DMS79 (cell line): ENCODE results near the gene APOBEC3H.
"Not testable (repeated sequence)": the region's sequence is repeated elsewhere in the genome, so short reads cannot be mapped to it uniquely, and the experiment has no call there.

Experiments
- DNase-seq: peaks from one replicate; lab custom pipeline; 2025; lab: John Stamatoyannopoulos, UW

The APOBEC3H gene

GRCh38 chr22:39097098-39098020 is at the start of gene APOBEC3H:
Gene APOBEC3H, plus strand, starts transcription at chr22:39097244. Its CDS starts 3,035 bp downstream, at chr22:39100279.
- peak; percentile 41 for DNase-seq

GRCh38 chr22:39049486-39049885 is 47.6 kb upstream of the APOBEC3H start:
- DNase-seq = not testable (repeated sequence)

- not testable (repeated sequence) for DNase-seq
These were observed 45.1 kb upstream of the APOBEC3H start for GRCh38 chr22:39051844-39052495.

- DNase-seq = no peak
These were observed 41.4 kb upstream of the APOBEC3H start for GRCh38 chr22:39055658-39056057.

GRCh38 chr22:39061290-39061689 is 35.8 kb upstream of the APOBEC3H start:
- not testable (repeated sequence) for DNase-seq

GRCh38 chr22:39061951-39062350 is 35.1 kb upstream of the APOBEC3H start:
- DNase-seq = not testable (repeated sequence)

- not testable (repeated sequence) for DNase-seq
These were observed 33.1 kb upstream of the APOBEC3H start for GRCh38 chr22:39063904-39064303.

- not testable (repeated sequence) for DNase-seq
These were observed 30.4 kb upstream of the APOBEC3H start for GRCh38 chr22:39066442-39067276.

- no peak for DNase-seq
These were observed 28.8 kb upstream of the APOBEC3H start for GRCh38 chr22:39068033-39068785.

- no peak for DNase-seq
These were observed 26.9 kb upstream of the APOBEC3H start for GRCh38 chr22:39070186-39070585.

GRCh38 chr22:39072581-39072981 is 24.5 kb upstream of the APOBEC3H start:
- DNase-seq = not testable (repeated sequence)

GRCh38 chr22:39073981-39074380 is 23.1 kb upstream of the APOBEC3H start:
- DNase-seq = no peak

GRCh38 chr22:39076155-39077025 is 20.7 kb upstream of the APOBEC3H start:
- not testable (repeated sequence) for DNase-seq

- not testable (repeated sequence) for DNase-seq
These were observed 19.8 kb upstream of the APOBEC3H start, which contains the start of gene APOBEC3G for GRCh38 chr22:39077026-39077840. Gene APOBEC3G, plus strand, starts transcription at chr22:39077275. Its CDS starts 87 bp downstream, at chr22:39077362.

GRCh38 chr22:39077912-39078311 is 19.1 kb upstream of the APOBEC3H start:
- not testable (repeated sequence) for DNase-seq

- DNase-seq = no peak
These were observed 18.7 kb upstream of the APOBEC3H start for GRCh38 chr22:39078329-39078728.

GRCh38 chr22:39079054-39079637 is 17.9 kb upstream of the APOBEC3H start:
- not testable (repeated sequence) for DNase-seq

GRCh38 chr22:39080052-39080762 is 16.8 kb upstream of the APOBEC3H start:
- no peak for DNase-seq
